PFSK-1 (cell line): ENCODE data around the gene LRRC47.

Experiments
- FOXP2 ChIP-seq: optimal IDR thresholded peaks from 2 replicates; pipeline ENCODE3; 2011; ENCODE audit warnings: borderline replicate concordance, control low read depth, inconsistent platforms; ENCODE audit not compliant: insufficient read depth; ENCODE audit errors: extremely low read length, extremely low read depth
- POLR2AphosphoS5 ChIP-seq: IDR thresholded peaks from 2 replicates; pipeline ENCODE4 v1.6.1; 2012; ENCODE audit warnings: low read depth, mild to moderate bottlenecking, control low read depth, low read length, moderate library complexity
- SIN3A ChIP-seq: IDR thresholded peaks from 2 replicates; pipeline ENCODE4 v1.6.1; 2012; ENCODE audit warnings: mild to moderate bottlenecking, low read length, moderate library complexity, borderline replicate concordance; ENCODE audit not compliant: insufficient read depth
- TAF1 ChIP-seq: IDR thresholded peaks from 2 replicates; pipeline ENCODE4 v1.6.1; 2012; ENCODE audit warnings: low read length, control low read depth, borderline replicate concordance; ENCODE audit not compliant: insufficient read depth
- TF ChIP-seq, protein P1 (sequence below), 2 experiments: IDR thresholded peaks; 2 replicates each; pipeline versions ENCODE4 v1.6.1 to v1.8.0; 2011 to 2012; ENCODE audit warnings: low read depth in 2 of 2, low read length in 2 of 2, control low read depth in 1 of 2, inconsistent platforms in 1 of 2, mild to moderate bottlenecking in 1 of 2, moderate library complexity in 1 of 2; ENCODE audit not compliant: insufficient read depth in 1 of 2

LRRC47 gene

DNA sequence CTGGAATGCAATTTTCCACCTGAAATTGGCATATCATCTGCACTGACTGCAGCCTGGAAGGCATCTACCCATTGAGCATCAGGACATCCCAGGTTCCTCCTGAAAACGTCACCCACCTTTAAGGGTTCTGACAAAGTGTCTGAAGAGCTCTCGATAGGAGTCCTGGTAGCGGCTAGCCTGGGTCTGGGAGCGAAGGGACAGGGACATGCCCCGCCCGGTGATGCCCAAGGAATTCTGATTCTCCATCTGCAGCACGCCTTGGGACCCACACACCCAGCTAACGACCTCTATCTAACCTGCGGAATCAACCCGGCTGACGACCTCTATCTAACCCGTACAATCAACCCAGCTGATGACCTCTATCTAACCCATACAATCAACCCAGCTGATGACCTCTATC lies 57.4 kb downstream of the LRRC47 start:
- TF ChIP-seq, protein P1, sequence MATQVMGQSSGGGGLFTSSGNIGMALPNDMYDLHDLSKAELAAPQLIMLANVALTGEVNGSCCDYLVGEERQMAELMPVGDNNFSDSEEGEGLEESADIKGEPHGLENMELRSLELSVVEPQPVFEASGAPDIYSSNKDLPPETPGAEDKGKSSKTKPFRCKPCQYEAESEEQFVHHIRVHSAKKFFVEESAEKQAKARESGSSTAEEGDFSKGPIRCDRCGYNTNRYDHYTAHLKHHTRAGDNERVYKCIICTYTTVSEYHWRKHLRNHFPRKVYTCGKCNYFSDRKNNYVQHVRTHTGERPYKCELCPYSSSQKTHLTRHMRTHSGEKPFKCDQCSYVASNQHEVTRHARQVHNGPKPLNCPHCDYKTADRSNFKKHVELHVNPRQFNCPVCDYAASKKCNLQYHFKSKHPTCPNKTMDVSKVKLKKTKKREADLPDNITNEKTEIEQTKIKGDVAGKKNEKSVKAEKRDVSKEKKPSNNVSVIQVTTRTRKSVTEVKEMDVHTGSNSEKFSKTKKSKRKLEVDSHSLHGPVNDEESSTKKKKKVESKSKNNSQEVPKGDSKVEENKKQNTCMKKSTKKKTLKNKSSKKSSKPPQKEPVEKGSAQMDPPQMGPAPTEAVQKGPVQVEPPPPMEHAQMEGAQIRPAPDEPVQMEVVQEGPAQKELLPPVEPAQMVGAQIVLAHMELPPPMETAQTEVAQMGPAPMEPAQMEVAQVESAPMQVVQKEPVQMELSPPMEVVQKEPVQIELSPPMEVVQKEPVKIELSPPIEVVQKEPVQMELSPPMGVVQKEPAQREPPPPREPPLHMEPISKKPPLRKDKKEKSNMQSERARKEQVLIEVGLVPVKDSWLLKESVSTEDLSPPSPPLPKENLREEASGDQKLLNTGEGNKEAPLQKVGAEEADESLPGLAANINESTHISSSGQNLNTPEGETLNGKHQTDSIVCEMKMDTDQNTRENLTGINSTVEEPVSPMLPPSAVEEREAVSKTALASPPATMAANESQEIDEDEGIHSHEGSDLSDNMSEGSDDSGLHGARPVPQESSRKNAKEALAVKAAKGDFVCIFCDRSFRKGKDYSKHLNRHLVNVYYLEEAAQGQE (IDR thresholded peaks at IDR 0.05; ENCODE audit: insufficient read depth in 1 of 2, low read depth in 2 of 2, low read length in 2 of 2), result no peak
- TF ChIP-seq TAF1, result no peak
- TF ChIP-seq POLR2AphosphoS5, result no peak
- no peak for TF ChIP-seq SIN3A
- no peak for TF ChIP-seq FOXP2

DNA sequence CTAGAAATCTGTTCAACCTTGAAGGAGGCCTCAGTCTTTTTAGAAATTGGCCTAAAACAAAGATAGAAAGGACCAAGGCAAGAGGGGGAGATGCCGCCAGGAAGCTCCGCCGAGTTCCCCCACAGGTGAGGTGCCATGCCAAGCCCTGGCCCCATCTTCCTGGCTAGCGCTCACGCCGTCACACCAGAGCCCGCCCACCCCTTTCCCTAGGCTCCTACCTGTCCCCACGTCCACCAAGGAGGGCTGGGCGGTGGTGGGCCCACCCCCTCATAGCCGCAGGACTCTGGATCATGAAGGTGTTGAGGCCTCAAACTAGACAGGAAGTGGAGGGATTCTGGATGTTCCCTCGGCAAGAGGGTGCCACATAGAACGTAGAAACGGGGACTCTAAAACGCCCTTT lies 59.6 kb downstream of the LRRC47 start:
- TF ChIP-seq POLR2AphosphoS5 (no peak), TAF1 (no peak)

DNA sequence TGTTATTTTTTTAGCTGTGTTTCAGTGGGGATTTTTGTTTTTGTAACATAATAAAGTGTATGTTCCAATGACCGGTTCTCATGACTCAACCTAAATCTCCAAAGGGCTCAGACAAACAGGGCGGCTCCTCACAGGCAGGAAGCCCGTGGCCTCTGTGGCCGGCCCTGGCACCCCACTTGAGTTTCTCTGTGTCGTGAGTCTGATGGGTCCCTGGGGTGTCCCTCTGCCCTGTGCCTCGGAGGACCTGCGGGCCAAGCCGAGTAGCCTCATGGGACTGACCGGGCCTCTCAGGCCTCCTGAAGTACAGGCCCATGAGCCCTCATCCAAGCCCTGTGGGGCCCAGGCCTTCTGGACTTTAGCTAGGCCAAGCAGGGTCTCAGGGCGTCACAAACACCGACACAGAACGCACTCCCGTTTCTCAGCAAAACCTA lies 60.2 kb downstream of the LRRC47 start:
- TF ChIP-seq, protein P1 (IDR thresholded peaks at IDR 0.05; ENCODE audit: insufficient read depth in 1 of 2, low read depth in 2 of 2, low read length in 2 of 2), result no peak
- TF ChIP-seq TAF1, result no peak
- TF ChIP-seq FOXP2, result no peak
- no peak for TF ChIP-seq POLR2AphosphoS5
- TF ChIP-seq SIN3A, result no peak

DNA sequence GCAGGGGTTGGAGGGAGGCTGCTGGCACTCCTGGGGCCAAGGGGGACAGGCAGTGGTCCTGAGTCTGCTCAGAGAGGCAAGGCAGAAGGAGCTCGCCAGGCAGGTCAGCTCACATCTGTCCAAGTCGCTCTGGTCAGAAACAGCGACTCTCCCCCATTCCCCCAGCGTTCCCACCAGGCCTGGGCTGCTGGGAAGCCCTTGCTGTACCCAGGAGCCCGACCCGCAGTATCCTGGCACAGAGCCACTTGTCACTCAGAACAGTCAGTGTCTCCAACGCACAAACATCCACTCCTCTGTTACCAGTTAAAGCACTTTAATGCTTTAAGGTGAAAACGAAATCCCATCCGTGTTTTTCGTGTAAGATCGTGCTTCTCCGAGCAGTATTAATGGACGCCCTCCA lies 60.6 kb downstream of the LRRC47 start:
- TF ChIP-seq TAF1, result no peak
- TF ChIP-seq, protein P1 (IDR thresholded peaks at IDR 0.05; ENCODE audit: insufficient read depth in 1 of 2, low read depth in 2 of 2, low read length in 2 of 2), result no peak
- no peak for TF ChIP-seq POLR2AphosphoS5
- no peak for TF ChIP-seq SIN3A
- TF ChIP-seq FOXP2, result no peak

DNA sequence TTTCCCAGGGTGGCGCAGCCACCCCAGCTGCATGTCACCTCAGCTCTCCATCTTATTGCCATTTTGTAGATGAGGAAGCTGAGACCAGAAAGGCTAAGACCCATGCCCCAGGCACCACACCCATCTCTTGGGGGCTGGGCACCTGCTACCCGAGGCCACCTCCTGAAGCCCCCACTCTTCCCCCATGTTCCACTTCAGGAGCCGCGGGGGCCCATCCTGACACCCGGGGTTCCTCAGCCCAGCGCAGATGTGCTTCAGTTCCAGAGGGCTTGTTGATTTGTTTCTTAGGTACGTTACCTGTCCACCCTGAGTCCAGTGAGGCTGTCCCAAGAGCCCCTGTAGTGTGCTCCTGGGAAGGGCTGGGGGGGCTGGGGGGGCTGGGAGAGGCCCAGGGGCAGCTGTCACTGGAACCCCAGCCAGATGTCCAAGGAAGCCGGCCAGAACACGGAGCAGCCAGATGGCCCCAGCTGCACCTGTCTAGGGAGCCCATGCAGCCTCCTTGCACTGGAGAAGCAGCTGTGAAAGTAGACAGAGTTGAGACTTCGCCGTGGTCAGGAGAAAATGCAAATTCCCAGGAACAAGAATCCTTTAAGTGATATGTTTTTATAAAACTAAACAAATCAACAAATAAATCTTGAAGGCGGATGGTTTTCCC lies 61.1 kb downstream of the LRRC47 start:
- no peak for TF ChIP-seq POLR2AphosphoS5
- no peak for TF ChIP-seq TAF1
- TF ChIP-seq SIN3A, result no peak
- TF ChIP-seq FOXP2, result no peak

DNA sequence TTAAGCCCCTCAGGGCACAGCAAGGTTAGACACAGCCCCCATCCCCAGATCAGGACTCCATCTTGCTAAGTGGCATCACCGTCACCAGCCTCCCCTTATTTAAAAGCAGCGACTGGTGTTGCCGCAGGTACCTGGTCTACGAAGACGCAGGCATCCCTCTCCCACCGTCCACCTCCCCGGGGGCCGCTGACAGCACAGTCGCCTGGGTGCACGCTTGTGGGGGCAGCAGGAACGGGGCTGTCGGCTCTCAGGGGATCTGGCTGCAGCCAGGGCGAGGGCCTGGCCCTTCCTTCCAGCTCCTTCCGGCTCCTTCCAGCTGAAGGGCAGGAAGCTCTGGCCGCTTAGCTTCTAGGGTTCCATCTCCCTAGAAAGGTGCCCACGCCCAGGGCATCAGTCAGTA lies 61.7 kb downstream of the LRRC47 start:
- TF ChIP-seq POLR2AphosphoS5 (no peak), SIN3A (no peak), TAF1 (no peak), FOXP2 (no peak)
- TF ChIP-seq, protein P1 (IDR thresholded peaks at IDR 0.05; ENCODE audit: insufficient read depth in 1 of 2, low read depth in 2 of 2, low read length in 2 of 2), result no peak
